ENCODE results near the gene SCAANT1.

Gene SCAANT1

GRCh38 chr3:63905731-63906620 lies 6.2 kb downstream of the SCAANT1 start:
- DNase-seq (ENCODE audit: low read depth in 1 of 2, low spot score in 1 of 2): no peak

GRCh38 chr3:63900459-63900858 lies 11.7 kb downstream of the SCAANT1 start:
- no peak for DNase-seq (ENCODE audit: low read depth in 1 of 2, low spot score in 1 of 2)

GRCh38 chr3:63900010-63900409 lies 12.2 kb downstream of the SCAANT1 start:
- DNase-seq (ENCODE audit: low read depth in 1 of 2, low spot score in 1 of 2): no peak

- no peak for DNase-seq (ENCODE audit: low read depth in 1 of 2, low spot score in 1 of 2)
These were observed 15.7 kb downstream of the SCAANT1 start for GRCh38 chr3:63896332-63897030.

GRCh38 chr3:63895422-63896189 lies 16.6 kb downstream of the SCAANT1 start:
- no peak for DNase-seq (ENCODE audit: low read depth in 1 of 2, low spot score in 1 of 2)

- DNase-seq (ENCODE audit: low read depth in 1 of 2, low spot score in 1 of 2): no peak
These were observed 19.3 kb downstream of the SCAANT1 start for GRCh38 chr3:63892773-63893352.

GRCh38 chr3:63891518-63891917 lies 20.7 kb downstream of the SCAANT1 start:
- no peak for DNase-seq (ENCODE audit: low read depth in 1 of 2, low spot score in 1 of 2)

- DNase-seq (ENCODE audit: low read depth in 1 of 2, low spot score in 1 of 2): no peak
These were observed 25.3 kb downstream of the SCAANT1 start for GRCh38 chr3:63886858-63887257.

- no peak for DNase-seq (ENCODE audit: low read depth in 1 of 2, low spot score in 1 of 2)
These were observed 31.5 kb downstream of the SCAANT1 start for GRCh38 chr3:63880653-63881052.

GRCh38 chr3:63878394-63879060 lies 33.7 kb downstream of the SCAANT1 start:
- DNase-seq (ENCODE audit: low read depth in 1 of 2, low spot score in 1 of 2): no peak

GRCh38 chr3:63877737-63878393 lies 34.3 kb downstream of the SCAANT1 start:
- no peak for DNase-seq (ENCODE audit: low read depth in 1 of 2, low spot score in 1 of 2)

- DNase-seq (ENCODE audit: low read depth in 1 of 2, low spot score in 1 of 2): no peak
These were observed 35.9 kb downstream of the SCAANT1 start for GRCh38 chr3:63876260-63876659.

GRCh38 chr3:63875510-63875909 lies 36.7 kb downstream of the SCAANT1 start:
- DNase-seq (ENCODE audit: low read depth in 1 of 2, low spot score in 1 of 2): no peak

- no peak for DNase-seq (ENCODE audit: low read depth in 1 of 2, low spot score in 1 of 2)
These were observed 37.4 kb downstream of the SCAANT1 start for GRCh38 chr3:63874769-63875168.

- DNase-seq (ENCODE audit: low read depth in 1 of 2, low spot score in 1 of 2): no peak
These were observed 39.9 kb downstream of the SCAANT1 start for GRCh38 chr3:63872135-63872924.

GRCh38 chr3:63870615-63871005 lies 41.6 kb downstream of the SCAANT1 start:
- no peak for DNase-seq (ENCODE audit: low read depth in 1 of 2, low spot score in 1 of 2)

- no peak for DNase-seq (ENCODE audit: low read depth in 1 of 2, low spot score in 1 of 2)
These were observed 42.1 kb downstream of the SCAANT1 start for GRCh38 chr3:63869940-63870614.

- no peak for DNase-seq (ENCODE audit: low read depth in 1 of 2, low spot score in 1 of 2)
These were observed 45.0 kb downstream of the SCAANT1 start for GRCh38 chr3:63867225-63867624.

- DNase-seq (ENCODE audit: low read depth in 1 of 2, low spot score in 1 of 2): no peak
These were observed 47.2 kb downstream of the SCAANT1 start for GRCh38 chr3:63864965-63865327.

Measured in stimulated activated CD4-positive, alpha-beta T cell treated with anti-CD3 and anti-CD28 coated beads, Interleukin-15, amount 100 ng/mL, for 1 hour (primary cell).